ENCODE data around the gene ZC3H12A. TPM values are rescaled to one million over a fixed set of nuclear protein-coding genes. Genes with fewer than 3 reads are reported as not detected.

Gene ZC3H12A
- polyA plus RNA-seq, 3 donors, result 5.2 to 155 (median 5.8) TPM

- peaks cover 7% of the 10 kb centered on the region for H3K79me2 ChIP-seq (ENCODE audit: insufficient read depth, low read length)
- no peaks in the 10 kb centered on the region for H3K27me3 ChIP-seq (ENCODE audit: control insufficient read depth in 2 of 2, insufficient read depth in 2 of 2, low read length in 2 of 2)
- peaks cover 54 to 85% of the 10 kb centered on the region in 2 donors for H3K36me3 Mint-ChIP-seq
- H2AFZ ChIP-seq (ENCODE audit: insufficient read depth, low read depth, low read length, poor library complexity, severe bottlenecking), result no peak overlapping the region
- H3K36me3 ChIP-seq (replicated peaks in 1 of 2; ENCODE audit: control insufficient read depth in 1 of 2, insufficient read depth in 2 of 2, low read length in 2 of 2), result peaks cover 67 to 89% of the 10 kb centered on the region in 2 donors
- no peak for TF ChIP-seq CTCF (IDR thresholded peaks at IDR 0.05)
- no peak overlapping the region for H3K4me3 ChIP-seq (replicated peaks in 1 of 3; ENCODE audit: low read depth in 2 of 3, low read length in 3 of 3)
- H3K4me1 Mint-ChIP-seq, result no peaks in the 10 kb centered on the region
- no peak overlapping the region for H3K9ac ChIP-seq (ENCODE audit: insufficient read depth, low read length, poor library complexity, severe bottlenecking)
- no peak overlapping the region for H3K4me3 Mint-ChIP-seq
- no peaks in the 10 kb centered on the region for H3K9me3 Mint-ChIP-seq
- H4K20me1 ChIP-seq (ENCODE audit: insufficient read depth, low read length), result no peaks in the 10 kb centered on the region
- no peaks in the 10 kb centered on the region for H3K27me3 Mint-ChIP-seq (ENCODE audit: low read depth in 3 of 3)
- no peaks in the 10 kb centered on the region for H3K9me3 ChIP-seq (replicated peaks in 1 of 2; ENCODE audit: control insufficient read depth in 1 of 2, insufficient read depth in 1 of 2, low read length in 2 of 2)
- intact Hi-C loops (cut with micrococcal nuclease), result no loop called here
- peak overlapping the region in 1 of 7 donors; percentile 32 for H3K27ac Mint-ChIP-seq
- H3K27ac ChIP-seq (ENCODE audit: low read depth in 1 of 2, low read length in 2 of 2), result no peak overlapping the region
- H3K4me2 ChIP-seq (replicated peaks; ENCODE audit: extremely low read depth, low read length, poor library complexity, severe bottlenecking), result no peak overlapping the region
- DNase-seq, result no peak
- WGBS (ENCODE audit: insufficient coverage), result no CpG with 5 or more reads among the region's 1 CpG
- no peaks in the 10 kb centered on the region for H3K4me1 ChIP-seq (ENCODE audit: control insufficient read depth in 1 of 2, insufficient read depth in 2 of 2, low read length in 2 of 2)
Observed at GRCh38 chr1:37495875-37496274, 21.5 kb downstream of the ZC3H12A start.

- no peak for TF ChIP-seq CTCF (IDR thresholded peaks at IDR 0.05)
- WGBS (ENCODE audit: insufficient coverage), result 100% methylated on average over 1 of the region's 2 CpGs
Observed at GRCh38 chr1:37497832-37498231, 23.5 kb downstream of the ZC3H12A start.

More at GRCh38 chr1:37497832-37498231, 23.5 kb downstream of the ZC3H12A start:
- peaks cover 7% of the 10 kb centered on the region for H3K79me2 ChIP-seq (ENCODE audit: insufficient read depth, low read length)
- no peak overlapping the region for H2AFZ ChIP-seq (ENCODE audit: insufficient read depth, low read depth, low read length, poor library complexity, severe bottlenecking)
- Mint-ChIP-seq H3K36me3 (peaks cover 59 to 86% of the 10 kb centered on the region in 2 donors), H3K27me3 (ENCODE audit: low read depth in 3 of 3) (no peaks in the 10 kb centered on the region), H3K27ac (no peak overlapping the region), H3K4me3 (no peak overlapping the region), H3K4me1 (no peaks in the 10 kb centered on the region), H3K9me3 (no peaks in the 10 kb centered on the region)
- intact Hi-C loops (cut with micrococcal nuclease), result no loop called here
- no peaks in the 10 kb centered on the region for H4K20me1 ChIP-seq (ENCODE audit: insufficient read depth, low read length)
- H3K4me3 ChIP-seq (replicated peaks in 1 of 3; ENCODE audit: low read depth in 2 of 3, low read length in 3 of 3), result no peak overlapping the region
- peaks cover 76 to 89% of the 10 kb centered on the region in 2 donors for H3K36me3 ChIP-seq (replicated peaks in 1 of 2; ENCODE audit: control insufficient read depth in 1 of 2, insufficient read depth in 2 of 2, low read length in 2 of 2)
- H3K4me2 ChIP-seq (replicated peaks; ENCODE audit: extremely low read depth, low read length, poor library complexity, severe bottlenecking), result no peak overlapping the region
- no peak for DNase-seq
- no peak overlapping the region for H3K27ac ChIP-seq (ENCODE audit: low read depth in 1 of 2, low read length in 2 of 2)
- no peaks in the 10 kb centered on the region for H3K9me3 ChIP-seq (replicated peaks in 1 of 2; ENCODE audit: control insufficient read depth in 1 of 2, insufficient read depth in 1 of 2, low read length in 2 of 2)
- H3K9ac ChIP-seq (ENCODE audit: insufficient read depth, low read length, poor library complexity, severe bottlenecking), result no peak overlapping the region
- H3K27me3 ChIP-seq (ENCODE audit: control insufficient read depth in 2 of 2, insufficient read depth in 2 of 2, low read length in 2 of 2), result no peaks in the 10 kb centered on the region
- no peaks in the 10 kb centered on the region for H3K4me1 ChIP-seq (ENCODE audit: control insufficient read depth in 1 of 2, insufficient read depth in 2 of 2, low read length in 2 of 2)

Measured in CD14-positive monocyte (primary cell).